PC-9 (cell line): ENCODE data around the gene GOLT1B.

Experiments
- EZH2 ChIP-seq: fragments of 200-600 bp; sonication (generic); IDR thresholded peaks from 2 replicates; pipeline ENCODE4 v1.8.0; 2017; ENCODE audit warnings: antibody characterized with exemption, low read depth
- TF ChIP-seq, protein P1 (sequence below): fragments of 200-600 bp; sonication (generic); conservative IDR thresholded peaks from 2 replicates; pipeline ENCODE4 v1.6.1; 2017; ENCODE audit warnings: mixed run types, antibody characterized with exemption, mild to moderate bottlenecking, moderate library complexity

DNA sequence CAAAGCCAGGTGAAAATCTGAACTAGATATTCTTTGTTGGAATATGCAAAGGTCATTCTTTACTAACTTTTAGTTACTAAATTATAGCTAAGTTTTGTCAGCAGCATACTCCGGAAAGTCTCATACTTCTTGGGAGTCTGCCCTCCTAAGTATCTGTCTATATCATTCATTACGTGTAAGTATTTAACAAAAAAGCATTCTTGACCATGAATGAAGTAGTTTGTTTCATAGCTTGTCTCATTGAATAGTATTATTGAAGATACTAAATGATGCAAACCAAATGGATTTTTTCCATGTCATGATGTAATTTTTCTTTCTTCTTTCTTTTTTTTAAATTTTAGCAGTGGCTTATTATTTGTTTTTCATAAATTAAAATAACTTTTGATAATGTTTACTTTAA lies 14.7 kb downstream of the GOLT1B start:
- TF ChIP-seq, protein P1, sequence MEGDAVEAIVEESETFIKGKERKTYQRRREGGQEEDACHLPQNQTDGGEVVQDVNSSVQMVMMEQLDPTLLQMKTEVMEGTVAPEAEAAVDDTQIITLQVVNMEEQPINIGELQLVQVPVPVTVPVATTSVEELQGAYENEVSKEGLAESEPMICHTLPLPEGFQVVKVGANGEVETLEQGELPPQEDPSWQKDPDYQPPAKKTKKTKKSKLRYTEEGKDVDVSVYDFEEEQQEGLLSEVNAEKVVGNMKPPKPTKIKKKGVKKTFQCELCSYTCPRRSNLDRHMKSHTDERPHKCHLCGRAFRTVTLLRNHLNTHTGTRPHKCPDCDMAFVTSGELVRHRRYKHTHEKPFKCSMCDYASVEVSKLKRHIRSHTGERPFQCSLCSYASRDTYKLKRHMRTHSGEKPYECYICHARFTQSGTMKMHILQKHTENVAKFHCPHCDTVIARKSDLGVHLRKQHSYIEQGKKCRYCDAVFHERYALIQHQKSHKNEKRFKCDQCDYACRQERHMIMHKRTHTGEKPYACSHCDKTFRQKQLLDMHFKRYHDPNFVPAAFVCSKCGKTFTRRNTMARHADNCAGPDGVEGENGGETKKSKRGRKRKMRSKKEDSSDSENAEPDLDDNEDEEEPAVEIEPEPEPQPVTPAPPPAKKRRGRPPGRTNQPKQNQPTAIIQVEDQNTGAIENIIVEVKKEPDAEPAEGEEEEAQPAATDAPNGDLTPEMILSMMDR = no peak
- TF ChIP-seq EZH2 = no peak
